GM15510 (cell line): Measurements from ENCODE around the gene FOXI2.

ENCODE experiments used
- POLR2A ChIP-seq: IDR thresholded peaks from 3 replicates; pipeline ENCODE4 v1.6.1; 2011; ENCODE audit warnings: borderline replicate concordance; ENCODE audit not compliant: insufficient read length; ENCODE audit errors: extremely low read depth

The FOXI2 gene

DNA sequence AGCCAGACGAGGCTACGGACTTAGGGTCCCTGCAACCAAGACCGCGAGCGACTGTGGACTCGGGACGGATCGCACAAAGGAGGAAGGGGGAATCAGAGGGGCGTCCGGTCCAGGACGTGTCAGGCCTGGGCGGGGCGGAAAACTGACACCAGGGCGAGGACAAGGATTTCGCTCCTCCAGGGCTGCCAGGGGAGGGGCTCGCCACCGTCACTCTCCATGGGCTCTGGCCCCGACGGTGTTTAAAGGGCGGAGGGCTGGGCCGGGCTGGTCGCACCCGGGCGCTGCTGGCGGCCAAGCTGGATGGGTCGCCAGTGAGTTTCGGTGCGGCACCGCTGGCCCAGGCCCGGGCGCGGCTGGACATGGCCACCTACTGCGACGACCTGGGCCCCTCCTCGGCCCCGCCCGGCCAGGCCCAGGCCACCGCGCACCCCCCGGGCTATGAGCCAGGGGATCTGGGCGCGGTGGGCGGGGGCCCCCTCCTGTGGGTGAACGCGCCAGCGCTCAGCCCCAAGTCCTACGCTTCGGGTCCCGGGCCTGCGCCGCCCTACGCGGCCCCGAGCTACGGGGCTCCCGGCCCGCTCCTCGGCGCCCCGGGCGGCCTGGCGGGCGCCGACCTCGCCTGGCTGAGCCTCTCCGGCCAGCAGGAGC lies at the start of gene FOXI2:
TSS of gene FOXI2 (plus strand) at position 271 of the 648 bp plus-strand sequence. CDS start at position 360, 89 bp downstream.
- TF ChIP-seq POLR2A, result no peak

GRCh38 chr10:127687548-127687947 lies 49.4 kb upstream of the FOXI2 start:
- TF ChIP-seq POLR2A, result no peak

DNA sequence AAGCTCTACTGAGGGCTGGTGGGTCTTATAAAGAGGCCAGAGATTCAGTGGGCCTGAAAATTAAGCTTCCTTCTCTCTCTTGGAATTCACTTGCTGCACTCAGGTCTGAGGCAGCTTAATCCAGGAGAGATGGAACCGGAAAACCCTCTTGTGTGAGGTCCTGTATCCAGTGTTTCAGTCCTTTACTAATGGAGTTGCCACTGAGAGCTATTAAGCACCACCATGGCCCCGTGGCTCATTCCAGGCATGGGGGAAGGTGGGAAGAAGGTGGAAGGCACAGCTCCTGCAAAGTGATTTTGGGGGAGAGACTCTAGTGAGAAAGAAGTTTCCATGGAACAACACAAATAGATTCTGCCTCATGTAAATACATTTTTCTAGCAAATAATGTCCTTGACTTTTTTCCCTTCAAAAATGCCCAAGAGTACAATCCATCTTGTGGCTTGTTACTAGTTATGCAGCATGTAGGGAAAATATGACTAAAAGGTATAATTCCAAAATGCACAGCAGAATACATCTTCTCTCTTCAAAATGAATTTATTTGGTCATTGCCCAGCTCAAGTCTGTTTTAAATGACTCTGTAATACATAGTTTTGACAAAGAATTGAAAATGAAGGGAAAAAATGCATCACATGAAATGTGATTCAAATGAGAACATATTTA lies 46.7 kb upstream of the FOXI2 start:
- no peak for TF ChIP-seq POLR2A

- no peak for TF ChIP-seq POLR2A
Observed at GRCh38 chr10:127694580-127695193, 42.3 kb upstream of the FOXI2 start.

DNA sequence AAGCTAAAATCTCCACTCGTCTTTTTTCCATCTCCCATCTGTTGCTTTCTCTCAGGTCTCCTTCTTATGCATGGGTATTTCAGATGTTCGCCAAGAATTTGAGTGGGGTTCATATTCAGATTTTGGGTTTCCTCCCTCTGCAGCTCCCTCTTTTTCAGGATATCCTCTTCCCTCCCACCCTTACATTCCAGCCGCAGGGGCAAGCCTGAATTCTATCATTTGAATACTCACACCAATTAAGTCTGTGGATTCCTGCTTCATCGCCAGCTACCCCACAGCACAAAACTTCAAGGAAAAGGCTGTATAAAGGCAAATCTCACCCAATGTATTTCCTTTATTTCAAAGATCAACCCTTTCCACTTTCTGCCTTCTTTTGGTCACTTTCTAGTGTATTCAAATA lies 41.6 kb upstream of the FOXI2 start:
- no peak for TF ChIP-seq POLR2A

GRCh38 chr10:127698886-127699285 lies 38.1 kb upstream of the FOXI2 start:
- no peak for TF ChIP-seq POLR2A

DNA sequence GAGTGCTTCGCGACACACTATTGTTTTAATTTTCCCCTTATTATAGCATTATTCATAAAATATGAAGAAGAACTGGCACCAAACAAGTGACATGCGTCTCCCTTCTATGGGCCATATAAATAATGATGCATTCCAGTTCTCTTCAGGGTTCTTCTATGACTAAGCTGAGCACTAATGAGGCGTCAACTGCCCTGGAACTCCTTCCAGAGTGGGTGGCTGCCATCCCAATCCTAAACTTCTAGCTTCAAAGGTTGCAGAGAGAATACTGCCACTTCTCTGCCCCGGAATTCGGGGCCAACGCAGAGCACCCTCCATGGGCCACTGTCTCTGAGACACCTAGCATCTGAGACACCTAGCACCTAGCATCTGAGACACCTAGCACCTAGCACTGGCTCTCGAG lies 37.7 kb upstream of the FOXI2 start:
- TF ChIP-seq POLR2A, result no peak

GRCh38 chr10:127702271-127702670 lies 34.7 kb upstream of the FOXI2 start:
- TF ChIP-seq POLR2A, result no peak

DNA sequence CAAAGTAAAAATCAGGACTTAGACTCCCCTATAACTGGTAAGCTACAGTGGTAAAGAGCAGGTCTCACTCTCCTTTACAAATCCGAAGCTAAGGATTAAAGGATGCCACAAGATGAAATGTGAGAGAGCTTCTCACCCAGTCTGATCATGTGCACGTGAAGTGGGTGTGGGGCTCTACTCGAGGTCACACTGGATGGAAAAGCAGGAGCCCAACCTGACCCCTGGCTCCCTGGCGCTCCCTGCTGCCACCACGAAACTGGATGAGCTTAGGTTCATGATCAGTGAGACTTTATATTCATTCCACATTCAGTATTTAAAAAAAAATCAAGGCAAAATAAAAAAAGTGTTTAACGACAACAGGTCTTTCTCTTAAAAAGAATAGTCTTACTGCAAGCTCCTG lies 21.7 kb upstream of the FOXI2 start:
- no peak for TF ChIP-seq POLR2A

DNA sequence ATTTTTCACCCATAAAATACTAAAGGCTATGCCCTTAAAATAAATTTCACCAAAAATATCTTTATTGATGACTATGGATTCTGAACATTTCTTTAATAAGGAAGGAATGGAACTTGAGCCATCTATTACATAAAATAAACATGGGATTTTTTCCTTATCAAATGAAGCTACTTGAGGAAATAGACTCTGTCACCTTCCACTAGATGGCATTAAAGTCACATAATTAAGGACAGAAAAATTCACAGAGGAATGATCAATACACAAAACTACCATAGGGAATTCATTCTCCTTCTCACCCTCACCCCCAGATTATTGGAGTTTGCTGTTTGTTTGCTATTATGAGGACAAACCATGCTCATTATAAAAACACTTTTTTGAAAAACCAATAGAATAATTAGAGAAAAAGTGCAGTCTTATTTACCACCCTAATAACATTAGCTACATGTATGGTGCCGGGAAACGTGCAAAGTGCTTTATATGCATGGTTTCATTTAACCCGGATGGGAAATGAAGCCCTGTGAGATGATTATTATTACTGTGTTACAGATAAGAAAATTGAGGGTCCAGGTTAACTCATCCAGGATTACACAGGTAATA lies 21.1 kb upstream of the FOXI2 start:
- no peak for TF ChIP-seq POLR2A

DNA sequence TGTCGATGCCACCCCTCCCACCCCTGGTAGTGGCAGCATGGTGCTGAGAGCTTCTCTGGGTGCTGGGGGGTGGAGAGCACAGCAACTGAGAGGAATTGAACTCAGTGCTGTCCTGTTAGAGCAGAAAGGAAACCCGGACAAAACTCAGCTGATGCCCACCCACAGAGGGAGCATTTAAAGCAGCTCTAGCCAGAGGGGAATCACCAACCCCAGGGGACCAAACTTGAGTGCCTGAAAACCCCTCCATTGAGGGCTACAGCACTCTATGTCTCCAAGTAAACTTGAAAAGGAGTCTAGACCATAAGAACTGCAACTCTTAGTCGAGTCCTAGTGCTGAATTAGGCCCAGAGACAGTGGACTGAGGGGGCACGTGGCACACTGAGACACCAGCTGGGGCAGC lies 16.8 kb upstream of the FOXI2 start:
- no peak for TF ChIP-seq POLR2A

- TF ChIP-seq POLR2A, result no peak
Observed at GRCh38 chr10:127720903-127721302, 16.1 kb upstream of the FOXI2 start.

DNA sequence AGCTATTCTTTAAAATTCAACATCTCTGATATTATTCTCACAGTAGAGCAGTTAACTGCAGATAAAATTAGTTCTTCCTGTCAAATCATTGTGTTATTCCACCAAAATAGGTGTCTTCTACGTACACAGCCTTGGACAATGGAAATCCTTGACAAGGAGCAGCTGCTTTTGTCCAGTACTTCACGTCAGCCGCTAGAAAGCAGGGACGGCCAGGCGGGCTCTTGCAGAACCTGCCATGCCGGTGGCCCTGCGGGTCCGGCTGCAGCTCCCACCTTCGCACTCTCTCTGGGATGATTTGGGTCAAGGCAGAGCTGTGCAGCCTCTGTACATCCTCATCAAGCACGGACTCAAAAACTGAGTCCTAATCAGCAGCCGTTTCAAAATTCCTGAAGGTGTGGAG lies 2.2 kb upstream of the FOXI2 start:
- TF ChIP-seq POLR2A, result no peak

DNA sequence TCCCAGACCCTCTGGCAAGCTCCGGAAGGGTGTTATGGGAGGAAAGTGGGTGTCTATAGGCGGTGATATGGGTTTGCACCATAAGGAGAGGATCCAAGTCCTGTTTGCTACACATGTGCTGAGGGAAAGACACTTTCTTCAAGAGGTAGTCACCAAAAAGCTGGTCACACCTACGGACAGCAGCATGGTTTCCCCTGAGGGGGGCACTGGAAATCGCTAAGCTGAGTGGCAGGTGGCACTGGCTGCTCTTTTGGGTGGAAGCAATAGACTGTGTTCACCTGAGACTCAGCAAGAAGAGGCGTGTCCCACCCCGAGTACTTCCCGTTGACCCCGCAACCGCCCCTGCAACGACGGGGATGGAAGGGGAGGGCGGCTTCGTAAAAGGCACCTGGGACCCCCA lies 1.8 kb upstream of the FOXI2 start:
- no peak for TF ChIP-seq POLR2A

- TF ChIP-seq POLR2A, result no peak
Observed at GRCh38 chr10:127735723-127736221, 1.2 kb upstream of the FOXI2 start.

GRCh38 chr10:127736222-127736914 lies 617 bp upstream of the FOXI2 start:
- TF ChIP-seq POLR2A, result no peak
